GM12874 (cell line): ENCODE measurements around the gene C1QA.

Experiments
- CTCF ChIP-seq: IDR thresholded peaks from 2 replicates; pipeline ENCODE4 v1.5.1; 2011; ENCODE audit warnings: low read depth, mild to moderate bottlenecking, control low read depth, low read length, moderate library complexity; ENCODE audit not compliant: insufficient read depth

Gene C1QA

GRCh38 chr1:22602060-22602740 lies 34.2 kb upstream of the C1QA start:
- TF ChIP-seq CTCF, result no peak

DNA sequence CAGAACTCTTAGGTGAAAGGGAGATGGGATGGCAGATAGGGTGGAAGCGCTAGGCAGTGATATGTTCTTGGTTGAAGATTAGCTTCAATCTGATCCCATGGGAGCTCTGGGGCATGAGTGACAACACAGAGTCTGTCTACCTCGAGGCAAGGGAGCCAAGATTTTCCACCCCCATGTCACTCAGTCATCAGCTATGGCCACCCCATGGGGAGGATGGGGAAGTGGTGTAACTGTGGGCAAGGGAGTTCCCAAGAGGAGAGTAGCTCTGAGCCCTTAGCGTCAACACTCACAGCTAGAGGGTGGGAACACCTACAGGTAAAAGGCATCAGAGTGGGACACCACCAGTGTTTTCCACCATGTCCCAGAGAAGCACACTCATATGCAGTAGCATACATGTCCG lies 30.3 kb upstream of the C1QA start:
- TF ChIP-seq CTCF, result no peak

- no peak for TF ChIP-seq CTCF
These were observed 29.3 kb upstream of the C1QA start for GRCh38 chr1:22607154-22607553.

DNA sequence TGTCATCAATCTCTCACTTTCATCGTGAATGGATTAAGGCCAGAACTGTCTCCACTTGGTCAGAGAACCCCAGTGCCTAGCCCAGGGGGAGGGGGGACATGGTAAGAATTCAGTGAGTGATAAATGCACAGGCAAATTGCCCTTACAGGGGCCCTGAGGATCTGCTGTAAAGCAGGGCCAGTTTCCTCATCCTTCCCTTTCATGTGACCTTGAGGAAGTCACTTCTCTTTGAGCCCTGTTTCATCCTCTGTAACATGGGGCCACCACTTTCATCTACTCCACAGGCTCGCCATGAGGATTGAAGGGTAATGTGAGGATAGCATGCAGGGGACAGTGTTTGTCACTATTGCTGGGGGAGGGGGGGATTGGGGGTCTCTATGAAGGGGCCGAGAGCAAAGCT lies 28.1 kb upstream of the C1QA start:
- TF ChIP-seq CTCF, result no peak

- no peak for TF ChIP-seq CTCF
These were observed 27.1 kb upstream of the C1QA start for GRCh38 chr1:22609291-22609690.

- no peak for TF ChIP-seq CTCF
These were observed 24.9 kb upstream of the C1QA start for GRCh38 chr1:22611530-22611947.

GRCh38 chr1:22612671-22613571 lies 23.5 kb upstream of the C1QA start:
- no peak for TF ChIP-seq CTCF
